ENCODE results near the gene CDH12. TPM values are rescaled to one million over a fixed set of nuclear protein-coding genes. Genes with fewer than 3 reads are reported as not detected.

Gene CDH12
- total RNA-seq, 1 experiment from 2014 or later: 0.47 TPM

DNA sequence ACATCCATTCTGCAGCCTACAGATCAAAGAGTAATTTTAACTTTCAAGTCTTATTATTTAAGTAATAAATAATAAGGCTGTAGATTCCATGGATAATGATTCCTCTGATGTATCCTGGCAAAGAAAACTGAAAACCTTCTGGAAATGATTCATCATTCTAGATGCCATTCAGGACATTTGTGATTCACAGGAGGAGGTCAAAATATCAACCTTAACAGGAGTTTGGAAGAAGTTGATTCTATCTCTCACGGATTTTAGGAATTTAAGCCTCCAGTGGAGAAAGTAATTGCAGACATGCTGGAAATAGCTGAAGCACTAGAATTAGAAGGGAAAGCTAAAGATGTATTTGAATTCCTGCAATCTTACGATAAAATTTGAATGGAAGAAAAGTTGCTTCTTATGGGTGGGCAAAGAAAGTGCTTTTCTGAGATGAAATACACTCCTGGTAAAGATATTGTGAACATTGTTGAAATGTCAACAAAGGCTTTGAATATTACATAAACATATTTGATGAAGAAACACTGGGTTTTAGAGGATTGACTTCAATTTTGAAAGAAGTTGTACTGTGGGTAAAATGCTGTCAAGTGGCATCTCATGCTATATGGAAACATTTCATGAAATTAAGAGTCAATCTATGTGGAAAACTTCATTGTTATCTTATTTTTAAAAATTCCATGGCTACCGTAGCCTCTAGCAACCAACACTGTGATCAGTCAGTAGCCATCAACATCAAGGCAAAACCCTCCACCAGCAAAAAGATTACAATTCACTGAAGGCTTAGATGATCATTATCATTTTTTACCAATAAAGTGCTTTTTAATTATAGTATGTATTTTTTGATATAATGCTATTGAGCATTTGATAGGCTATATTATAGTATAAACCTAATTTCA lies 1141.0 kb downstream of the CDH12 start:
- DNase-seq (ENCODE audit: low spot score): peak; percentile 11

DNA sequence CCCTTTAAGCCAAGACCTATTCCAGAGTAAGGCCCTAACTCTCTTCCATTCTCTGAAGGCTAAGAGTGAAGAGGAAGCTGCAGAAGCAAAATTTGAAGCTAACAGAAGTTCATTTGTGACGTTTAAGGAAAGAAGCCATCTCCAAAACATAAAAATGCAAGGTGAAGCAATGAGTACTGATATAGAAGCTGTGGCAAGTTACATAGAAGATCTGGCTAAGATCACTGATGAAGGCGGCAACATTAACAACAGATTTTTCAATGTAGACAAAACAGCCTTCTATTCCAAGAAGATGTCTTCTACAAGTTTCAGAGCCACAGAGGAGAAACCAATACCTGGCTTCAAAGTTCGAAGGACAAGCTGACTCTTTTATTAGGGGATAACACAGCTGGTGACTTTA lies 1143.4 kb downstream of the CDH12 start:
- DNase-seq (ENCODE audit: low spot score): no peak

DNA sequence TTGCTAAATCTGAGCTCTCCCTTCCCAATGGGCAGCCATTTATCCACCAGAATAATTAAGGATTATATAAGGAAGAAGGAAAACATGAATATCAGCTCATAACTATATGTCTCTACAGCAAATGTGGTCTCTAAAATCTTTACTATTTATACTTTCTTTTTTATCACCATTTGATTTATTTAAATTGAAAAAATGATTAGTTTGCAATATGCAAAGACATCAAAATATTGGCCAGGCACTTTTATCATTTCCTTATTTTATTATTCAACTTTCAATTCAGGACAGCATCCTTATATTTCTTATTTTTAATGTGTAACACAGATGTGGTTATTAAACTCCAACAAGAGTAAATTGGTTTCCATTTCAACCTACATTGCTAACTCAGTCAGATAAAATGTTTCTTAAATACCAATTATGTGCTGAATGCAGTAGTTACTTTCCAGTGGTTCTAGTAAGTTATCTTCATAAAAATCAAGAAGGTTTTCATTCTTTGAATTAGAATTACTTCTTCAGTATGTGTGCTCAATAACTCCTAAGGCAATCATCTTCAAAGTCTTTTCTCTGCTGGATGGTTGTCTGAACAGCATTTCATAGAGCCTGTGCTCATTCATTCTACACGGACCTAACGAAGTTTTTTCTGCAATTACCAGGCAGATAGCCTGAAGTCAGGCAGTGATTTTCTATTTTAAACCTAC lies 1148.0 kb downstream of the CDH12 start:
- DNase-seq (ENCODE audit: low spot score): no peak

DNA sequence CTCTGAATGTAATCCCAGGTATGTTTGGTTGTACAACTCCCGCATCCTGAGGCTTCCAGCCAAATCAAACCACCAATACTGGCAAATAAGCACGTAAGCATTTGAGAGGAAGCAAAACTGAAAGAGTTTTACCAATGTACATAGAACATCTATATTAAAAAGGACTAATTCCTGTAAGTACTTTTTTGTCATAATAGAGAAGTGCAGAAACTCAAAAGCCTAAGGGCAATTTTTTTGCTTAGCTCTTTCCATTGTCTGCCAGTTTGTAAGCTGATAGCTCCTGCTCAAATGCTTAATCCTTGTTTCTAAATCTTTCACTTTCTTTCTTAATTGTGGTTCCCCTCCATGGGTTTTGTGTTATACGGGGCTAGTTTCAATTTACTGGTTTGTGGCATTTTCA lies 1151.8 kb downstream of the CDH12 start:
- no peak for DNase-seq (ENCODE audit: low spot score)
